NB4 (cell line): ENCODE results near the gene FBXO48.

Experiments used
- DNase-seq: peaks from one replicate; pipeline ENCODE4 v3.0.0; 2010; ENCODE audit warnings: low read depth
- H3K4me3 ChIP-seq: one replicate; pipeline ENCODE4 v1.5.1; 2011; ENCODE audit warnings: mild to moderate bottlenecking, low read depth, low read length, moderate library complexity
- MYC ChIP-seq: IDR thresholded peaks from 2 replicates; pipeline ENCODE4 v1.6.1; 2011; ENCODE audit warnings: low read depth, low read length
- POLR2A ChIP-seq: IDR thresholded peaks from 2 replicates; pipeline ENCODE4 v1.6.1; 2011; ENCODE audit warnings: mild to moderate bottlenecking; ENCODE audit not compliant: insufficient read length; ENCODE audit errors: extremely low read depth
- TF ChIP-seq, protein P1 (sequence below): IDR thresholded peaks from one replicate; pipeline ENCODE4 v1.5.1; 2012; ENCODE audit warnings: low read depth, low read length
- TF ChIP-seq, protein P2 (sequence below): IDR thresholded peaks from 2 replicates; pipeline ENCODE4 v1.6.1; 2011; ENCODE audit warnings: low read depth, low read length

Gene FBXO48

DNA sequence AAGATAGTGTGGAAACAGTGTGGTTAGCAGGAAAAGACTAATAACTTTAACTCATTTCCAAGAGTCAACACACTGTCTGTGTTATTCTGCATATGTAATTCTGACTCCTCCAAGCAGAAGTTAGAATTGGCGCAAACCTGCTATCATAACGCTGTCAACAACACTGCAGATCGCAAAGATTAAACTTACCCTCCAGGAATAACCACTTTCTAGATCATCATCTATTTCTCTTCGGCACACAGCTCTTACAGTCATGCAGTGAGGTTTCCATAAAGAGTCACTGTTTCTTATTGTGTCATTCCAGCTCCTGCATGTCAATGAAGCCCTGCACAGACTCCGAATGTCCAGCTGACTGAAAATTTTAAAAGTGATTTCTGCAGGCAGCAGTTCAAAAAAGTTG, 2.4 kb downstream of the FBXO48 start:
- no peak for DNase-seq
- no peak for TF ChIP-seq POLR2A
- TF ChIP-seq, protein P1, sequence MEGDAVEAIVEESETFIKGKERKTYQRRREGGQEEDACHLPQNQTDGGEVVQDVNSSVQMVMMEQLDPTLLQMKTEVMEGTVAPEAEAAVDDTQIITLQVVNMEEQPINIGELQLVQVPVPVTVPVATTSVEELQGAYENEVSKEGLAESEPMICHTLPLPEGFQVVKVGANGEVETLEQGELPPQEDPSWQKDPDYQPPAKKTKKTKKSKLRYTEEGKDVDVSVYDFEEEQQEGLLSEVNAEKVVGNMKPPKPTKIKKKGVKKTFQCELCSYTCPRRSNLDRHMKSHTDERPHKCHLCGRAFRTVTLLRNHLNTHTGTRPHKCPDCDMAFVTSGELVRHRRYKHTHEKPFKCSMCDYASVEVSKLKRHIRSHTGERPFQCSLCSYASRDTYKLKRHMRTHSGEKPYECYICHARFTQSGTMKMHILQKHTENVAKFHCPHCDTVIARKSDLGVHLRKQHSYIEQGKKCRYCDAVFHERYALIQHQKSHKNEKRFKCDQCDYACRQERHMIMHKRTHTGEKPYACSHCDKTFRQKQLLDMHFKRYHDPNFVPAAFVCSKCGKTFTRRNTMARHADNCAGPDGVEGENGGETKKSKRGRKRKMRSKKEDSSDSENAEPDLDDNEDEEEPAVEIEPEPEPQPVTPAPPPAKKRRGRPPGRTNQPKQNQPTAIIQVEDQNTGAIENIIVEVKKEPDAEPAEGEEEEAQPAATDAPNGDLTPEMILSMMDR, result no peak
- TF ChIP-seq, protein P2, sequence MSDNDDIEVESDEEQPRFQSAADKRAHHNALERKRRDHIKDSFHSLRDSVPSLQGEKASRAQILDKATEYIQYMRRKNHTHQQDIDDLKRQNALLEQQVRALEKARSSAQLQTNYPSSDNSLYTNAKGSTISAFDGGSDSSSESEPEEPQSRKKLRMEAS, result no peak
- no peak for TF ChIP-seq MYC
- no peak overlapping the region for H3K4me3 ChIP-seq

GRCh38 chr2:68463287-68463877, 3.7 kb downstream of the FBXO48 start:
- peak; percentile 76 for DNase-seq
- no peak overlapping the region for H3K4me3 ChIP-seq
- TF ChIP-seq POLR2A, result no peak
- TF ChIP-seq, protein P1, result peak; percentile 77

DNA sequence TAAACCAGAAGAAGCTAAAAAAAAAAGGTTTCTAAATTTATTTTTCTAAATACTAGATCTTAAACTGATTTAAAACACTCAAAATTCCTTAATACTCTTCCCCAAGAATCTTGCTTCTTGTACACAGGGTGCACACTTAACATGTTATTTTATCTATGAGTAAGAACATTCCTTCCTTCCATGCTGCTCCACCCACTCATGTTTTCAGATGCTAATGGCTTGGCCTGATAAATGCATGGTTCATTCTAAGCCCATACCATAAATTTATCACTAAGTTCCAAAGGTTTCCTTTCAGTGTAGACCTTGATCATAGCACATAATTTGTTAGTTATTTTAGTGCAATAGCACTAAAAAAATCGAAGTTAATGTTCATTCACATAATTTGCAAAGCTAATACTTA, 8.1 kb downstream of the FBXO48 start:
- DNase-seq, result no peak
- no peak overlapping the region for H3K4me3 ChIP-seq
- TF ChIP-seq POLR2A (no peak), MYC (no peak)
- TF ChIP-seq, protein P2, result no peak
- TF ChIP-seq, protein P1, result no peak

DNA sequence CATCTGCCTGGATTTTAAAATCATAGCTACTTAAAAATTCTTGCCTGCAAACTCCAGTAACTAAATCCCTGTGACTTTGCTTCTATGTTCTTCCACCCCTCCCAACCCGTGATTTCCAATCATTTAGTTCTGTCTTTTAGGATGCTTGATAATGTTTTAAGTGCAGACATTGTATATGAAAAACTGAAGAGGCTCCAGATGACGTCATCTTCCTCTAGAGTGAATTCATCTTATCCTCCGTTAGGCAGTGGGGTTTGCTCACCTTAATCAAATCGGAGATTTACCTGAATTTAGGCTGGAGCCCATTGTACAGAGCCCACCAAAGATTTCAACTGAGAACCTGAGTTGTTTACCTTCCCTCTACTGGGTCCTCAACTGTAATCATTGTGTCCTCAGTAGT, 10.9 kb downstream of the FBXO48 start:
- H3K4me3 ChIP-seq, result no peak overlapping the region
- DNase-seq, result no peak
- TF ChIP-seq, protein P1, result no peak
- TF ChIP-seq, protein P2, result no peak
- TF ChIP-seq MYC (no peak), POLR2A (no peak)

- DNase-seq, result no peak
- H3K4me3 ChIP-seq, result no peak overlapping the region
- TF ChIP-seq POLR2A, result no peak
- no peak for TF ChIP-seq MYC
- TF ChIP-seq, protein P2, result no peak
- TF ChIP-seq, protein P1, result no peak
These were observed 12.4 kb downstream of the FBXO48 start for GRCh38 chr2:68454719-68455118.
